Muscle of arm (tissue), 12 donors: ENCODE results near the gene CSTPP1. TPM values are rescaled to one million over a fixed set of nuclear protein-coding genes. Genes with fewer than 3 reads are reported as not detected.

Experiments used
- DNase-seq: peaks from one replicate; pipeline ENCODE4 v3.0.0-alpha.2; 2013
- polyA plus RNA-seq, 12 donors: library from polyadenylated mRNA; unstranded; fragments of 120-200 nt; gene quantifications; one replicate each; pipeline ENCODE4 v1.2.1, GENCODE V29; 2013; ENCODE audit not compliant: insufficient read length in 12 of 12

Gene CSTPP1
- polyA plus RNA-seq, 12 donors, result 18.6 to 33.6 (median 21.6) TPM; not detected in 1

DNA sequence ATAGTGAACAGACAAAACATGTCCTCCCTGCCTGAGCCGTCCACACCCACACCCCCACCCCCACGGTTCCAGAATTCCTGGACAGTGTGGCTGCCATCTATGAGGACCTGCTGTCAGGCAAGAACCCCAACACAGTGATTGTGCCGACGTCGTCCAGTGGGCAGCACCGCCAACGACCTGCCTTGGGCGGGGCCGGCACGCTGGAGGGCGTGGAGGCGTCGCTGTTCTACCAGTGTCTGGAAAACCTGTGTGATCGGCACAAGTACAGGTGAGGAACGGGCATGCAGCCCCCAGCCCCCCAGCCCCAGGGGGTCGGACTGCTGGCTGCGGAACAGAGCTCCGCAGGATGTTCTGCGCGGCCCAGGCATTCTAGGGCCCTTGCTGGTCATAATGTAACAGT lies 220.4 kb downstream of the CSTPP1 start:
- no peak for DNase-seq

DNA sequence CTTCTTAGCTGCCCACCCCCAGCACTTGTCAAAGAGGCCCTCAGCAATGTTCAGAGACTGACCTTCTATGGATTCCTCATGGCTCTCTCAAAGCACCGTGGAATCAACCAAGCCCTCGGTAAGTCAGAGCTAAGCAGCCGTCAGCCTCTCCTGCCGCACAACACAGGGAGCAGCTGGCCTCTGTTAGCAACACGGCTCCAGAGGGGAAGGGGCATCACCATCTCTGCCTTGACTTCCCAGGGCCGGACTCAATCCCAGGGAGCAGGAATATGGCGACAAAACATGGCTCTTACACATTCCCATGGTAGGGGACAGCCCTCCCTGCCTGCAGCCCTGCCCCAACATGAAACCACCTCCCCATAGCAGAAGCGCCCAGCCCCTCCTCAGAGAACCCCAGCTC lies 221.2 kb downstream of the CSTPP1 start:
- no peak for DNase-seq

DNA sequence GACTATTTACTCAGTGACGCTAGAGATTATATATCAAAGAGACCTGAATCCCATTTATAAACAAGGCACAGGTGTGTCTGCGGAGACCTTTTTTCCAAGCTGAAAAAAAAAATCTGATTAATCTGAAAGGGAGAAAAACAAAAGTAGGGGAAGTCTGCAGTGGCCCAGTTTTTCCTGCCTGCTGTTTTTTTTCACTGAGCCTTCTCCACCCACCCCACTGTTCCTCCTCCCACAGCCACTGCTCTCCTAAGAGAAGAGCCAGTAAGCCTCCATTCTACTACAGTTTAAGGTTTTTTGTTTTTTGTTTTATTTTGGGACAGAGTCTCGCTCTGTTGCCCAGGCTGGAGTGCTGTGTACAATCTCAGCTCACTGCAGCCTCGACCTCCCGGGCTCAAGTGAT lies 221.7 kb downstream of the CSTPP1 start:
- DNase-seq, result no peak

DNA sequence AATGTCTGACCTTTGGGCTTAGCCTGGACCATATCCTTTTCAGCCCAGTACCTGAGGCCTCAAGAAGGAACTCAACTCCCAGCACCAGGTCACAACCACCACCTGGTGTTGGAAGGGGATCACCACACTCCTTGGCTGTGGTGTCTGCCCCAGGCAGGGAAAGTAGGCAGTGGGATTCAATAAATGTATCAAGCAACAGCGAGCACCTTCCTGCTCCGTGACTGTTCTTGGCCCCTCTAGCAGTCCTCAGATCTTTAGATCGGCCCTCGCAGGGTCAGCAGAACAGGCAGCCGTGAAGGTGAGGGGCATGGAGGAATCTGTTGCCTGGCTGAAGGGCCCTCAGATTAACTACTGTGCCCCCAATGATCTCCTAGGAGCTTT lies 224.2 kb downstream of the CSTPP1 start:
- DNase-seq, result no peak

DNA sequence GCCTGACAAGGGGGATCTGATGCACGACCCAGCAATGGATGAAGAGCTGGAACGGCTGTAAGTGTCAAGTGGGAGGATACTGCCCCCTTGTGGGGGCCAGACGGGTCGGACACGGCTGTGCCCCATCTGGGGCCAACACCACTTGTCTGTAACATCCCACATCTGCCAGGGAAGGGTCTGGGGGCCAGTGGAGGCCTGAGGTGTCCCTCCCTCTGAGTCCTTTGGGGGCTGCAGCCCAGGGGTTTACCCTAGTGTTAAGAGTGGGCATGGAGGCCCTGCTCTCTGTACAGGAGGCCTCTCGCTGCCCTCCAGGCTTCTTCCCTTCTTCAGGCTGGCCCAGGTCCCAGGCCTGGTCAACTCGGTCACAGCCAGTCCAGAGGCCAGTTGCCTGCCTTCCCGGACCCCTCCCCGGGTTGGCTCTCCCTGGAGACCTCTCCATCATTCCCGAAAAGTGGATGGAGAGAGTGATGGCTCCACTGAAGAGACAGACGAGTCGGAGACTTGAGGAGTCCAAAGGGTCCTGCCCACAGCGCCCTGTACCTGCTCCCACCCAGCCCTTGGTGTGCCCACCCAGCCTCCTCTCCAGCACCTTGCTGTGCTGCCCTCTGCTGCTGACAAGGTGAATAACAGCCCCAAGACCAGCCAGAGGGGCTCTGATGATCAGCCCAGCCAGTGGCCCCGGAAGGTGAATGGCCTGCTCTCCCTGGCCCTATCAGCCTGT lies 224.7 kb downstream of the CSTPP1 start:
- DNase-seq, result peak; percentile 75

DNA sequence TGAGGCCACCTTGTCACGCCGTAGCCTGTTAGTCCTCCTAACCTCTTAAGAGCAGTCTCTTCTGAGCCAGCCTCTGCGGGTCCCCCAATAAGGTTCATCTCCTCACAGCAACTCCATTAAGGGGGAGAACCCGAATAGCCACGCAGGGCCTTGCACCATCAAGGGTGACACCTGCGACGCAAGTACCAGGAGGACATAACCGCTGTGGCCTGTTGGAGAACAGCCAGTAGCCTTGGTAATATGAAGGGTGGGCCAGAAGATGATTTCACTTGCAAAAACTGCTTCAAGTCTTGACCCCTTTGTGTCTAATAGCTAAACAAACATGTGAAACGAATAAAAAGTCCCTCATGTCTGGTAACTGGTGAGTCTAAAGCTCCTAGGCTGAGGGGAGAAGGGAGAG lies 225.3 kb downstream of the CSTPP1 start:
- no peak for DNase-seq

DNA sequence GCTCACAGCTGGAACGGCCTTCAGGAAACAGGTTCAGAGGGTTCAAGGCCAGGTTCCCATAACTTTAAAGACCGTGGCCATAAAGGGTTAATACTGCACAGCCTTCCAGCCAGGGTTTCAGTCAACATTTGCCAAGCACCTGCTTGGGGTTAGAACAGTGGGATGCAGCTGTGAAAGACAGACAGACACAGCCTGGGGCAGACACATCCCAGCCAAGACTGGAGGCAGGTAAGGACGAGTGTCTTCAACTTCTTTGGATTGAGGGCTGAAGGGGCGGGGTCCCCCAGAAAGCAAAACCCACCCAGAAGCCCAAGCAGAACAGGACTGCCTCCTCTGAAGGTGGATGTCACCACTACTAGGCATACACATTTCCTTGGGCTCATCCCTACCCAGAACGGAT lies 225.9 kb downstream of the CSTPP1 start:
- DNase-seq, result no peak

DNA sequence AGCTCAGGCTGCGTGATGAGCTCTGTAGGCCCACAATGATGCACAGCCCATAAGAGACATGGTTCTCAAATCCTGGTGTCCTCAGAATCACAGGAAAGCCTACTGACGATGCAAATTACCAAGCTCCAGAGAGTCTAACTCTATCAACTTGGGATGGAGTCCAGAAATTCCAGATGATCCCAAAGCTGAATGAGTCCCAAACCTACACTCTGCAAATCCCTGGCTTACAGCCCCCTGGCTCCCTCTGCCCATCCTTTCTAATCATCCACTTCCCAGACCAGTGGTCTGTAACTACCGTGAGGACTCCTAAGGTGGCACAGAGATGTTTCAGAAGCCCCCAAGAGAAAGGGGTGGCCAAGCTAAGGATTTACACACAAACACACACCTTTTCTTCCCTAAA lies 226.6 kb downstream of the CSTPP1 start:
- no peak for DNase-seq

DNA sequence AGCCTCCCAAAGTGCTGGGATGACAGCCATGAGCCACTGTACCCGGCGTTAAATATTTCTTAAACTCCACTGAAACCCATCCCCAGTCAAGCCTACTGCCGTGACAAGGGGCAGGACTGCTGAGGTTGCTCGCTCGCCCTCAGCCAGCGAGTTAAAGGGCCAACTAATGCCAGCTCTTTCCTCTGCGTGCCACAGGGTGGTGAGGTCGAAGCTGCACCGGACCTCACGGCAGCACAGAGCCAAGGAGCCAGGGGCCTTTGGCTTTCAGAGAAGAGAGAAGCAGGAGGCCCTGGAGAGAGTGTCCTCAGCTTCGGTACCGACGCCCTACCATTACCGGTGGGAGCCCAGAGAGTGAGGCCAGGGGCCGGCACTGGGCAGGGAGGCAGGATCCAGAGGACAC lies 227.3 kb downstream of the CSTPP1 start:
- DNase-seq, result no peak

DNA sequence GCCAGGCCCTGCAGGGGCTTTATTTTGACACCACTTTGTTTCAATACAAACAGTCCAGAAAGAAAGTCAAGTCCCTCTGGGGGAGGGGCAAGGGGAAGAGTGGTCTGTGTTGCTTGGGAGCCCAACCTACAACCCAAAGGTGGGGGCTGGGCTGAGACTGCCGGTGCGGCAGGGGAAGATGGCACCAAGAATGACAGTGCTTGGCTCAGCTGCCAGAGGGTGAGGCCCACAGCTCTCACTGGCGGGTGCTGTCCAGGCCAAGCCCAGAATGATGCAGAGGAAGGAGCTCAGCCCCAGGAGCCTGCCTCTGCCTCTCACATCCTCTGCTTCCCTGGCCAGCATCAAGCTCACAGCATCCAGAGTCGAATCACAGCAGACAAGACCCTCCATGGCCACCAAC lies 227.8 kb downstream of the CSTPP1 start:
- no peak for DNase-seq

DNA sequence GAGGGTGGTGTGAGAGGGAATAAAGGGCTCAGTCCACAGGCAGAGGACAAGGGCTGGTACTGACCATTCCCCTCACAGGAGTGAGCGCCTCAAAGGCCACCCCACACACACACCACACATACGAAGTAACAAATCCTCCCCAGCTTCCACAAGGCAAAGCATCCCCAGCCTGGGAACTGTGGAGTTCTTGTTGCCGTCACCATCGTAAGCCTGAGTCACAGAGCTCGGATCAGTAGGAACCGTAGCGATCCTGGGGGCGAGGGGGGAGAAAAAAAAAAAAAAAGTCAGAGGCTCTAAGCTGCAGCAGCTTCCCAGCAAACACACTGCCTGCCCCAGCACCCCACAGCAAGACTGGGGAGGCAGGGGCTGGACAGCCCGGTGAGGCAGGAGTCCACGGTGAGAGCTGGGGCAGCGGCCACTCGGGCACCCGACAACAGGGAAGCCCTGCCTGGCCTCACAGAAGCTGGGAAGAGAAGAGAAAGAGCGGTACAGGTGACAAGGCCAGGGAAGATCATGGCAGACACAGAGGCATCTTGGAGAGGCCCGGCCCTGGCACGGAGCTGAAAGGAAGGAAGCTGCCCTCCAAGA lies 228.8 kb downstream of the CSTPP1 start:
- no peak for DNase-seq

DNA sequence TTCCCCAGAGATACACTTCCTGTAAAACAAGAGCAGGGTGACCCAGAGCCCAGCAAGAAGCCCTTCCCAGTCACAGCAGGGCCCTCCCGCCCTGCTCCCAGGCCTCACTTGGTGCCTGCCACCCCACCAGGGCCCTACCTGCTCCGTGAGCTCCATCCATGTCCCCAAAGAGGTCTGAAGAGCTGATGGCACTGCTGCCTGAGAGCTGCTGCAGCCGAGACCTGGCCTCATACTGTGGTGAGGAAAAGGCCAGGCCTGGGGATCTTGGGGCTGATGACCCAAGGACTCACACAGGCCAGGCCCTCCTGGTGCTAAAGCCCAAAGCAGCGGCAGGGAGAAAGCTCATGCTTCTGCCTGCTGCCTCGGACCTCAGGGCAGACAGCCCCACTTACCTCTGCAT lies 229.8 kb downstream of the CSTPP1 start:
- DNase-seq, result no peak

DNA sequence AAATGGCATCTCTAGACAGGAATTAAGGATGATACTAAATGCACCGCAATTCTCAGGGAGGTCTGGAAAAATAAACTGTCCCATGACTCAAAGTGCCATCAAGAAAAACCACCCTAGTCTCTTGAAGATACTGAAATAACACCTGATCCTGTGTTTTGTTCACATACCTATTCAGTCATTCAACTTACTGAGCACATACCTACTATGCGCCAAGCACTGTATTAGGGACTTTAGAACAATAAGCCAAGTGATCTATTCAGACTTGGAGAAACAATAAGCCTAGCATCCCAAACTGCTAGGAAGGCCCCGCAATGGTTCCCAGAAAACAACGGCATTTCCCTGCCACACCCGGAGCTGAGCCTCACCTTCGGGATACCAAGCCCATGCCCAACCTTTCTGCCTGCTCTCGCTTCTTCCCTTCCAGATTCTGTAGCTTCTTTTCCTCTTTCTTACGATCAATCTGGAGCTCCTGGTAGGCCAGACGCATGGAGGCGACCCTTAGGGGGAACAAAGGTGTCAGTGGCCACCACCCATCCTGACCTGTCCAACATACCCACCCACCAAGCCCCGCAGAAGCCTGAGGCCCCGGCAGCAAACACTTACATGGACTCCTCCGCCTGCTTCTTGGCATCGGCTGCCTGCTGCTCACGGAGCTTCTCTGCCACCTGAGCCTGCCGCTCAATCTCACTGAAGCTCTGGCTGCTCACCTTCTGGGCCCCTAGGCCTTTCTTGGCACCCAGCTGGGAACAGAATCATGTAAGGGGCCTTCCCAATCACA lies 234.7 kb downstream of the CSTPP1 start:
- DNase-seq, result no peak

DNA sequence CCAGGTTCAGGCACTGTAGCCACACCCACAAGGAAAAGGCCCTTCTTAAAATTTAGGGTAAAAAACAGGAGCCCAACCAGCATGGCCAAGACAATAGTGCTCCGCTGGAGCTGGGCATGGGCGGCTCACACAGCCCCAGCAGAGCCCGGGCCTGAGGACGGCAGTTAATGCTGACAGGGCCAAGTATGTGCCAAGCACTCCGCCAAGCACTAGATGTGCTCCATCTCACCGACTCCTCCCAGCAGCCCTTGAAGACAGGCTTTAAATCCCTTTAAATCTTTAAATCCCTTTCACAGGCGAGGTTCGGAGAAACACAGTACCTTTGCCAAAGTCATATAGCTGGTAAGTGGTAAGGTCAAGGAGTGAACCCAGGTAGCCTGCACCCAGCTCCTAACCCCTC lies 235.3 kb downstream of the CSTPP1 start:
- no peak for DNase-seq

DNA sequence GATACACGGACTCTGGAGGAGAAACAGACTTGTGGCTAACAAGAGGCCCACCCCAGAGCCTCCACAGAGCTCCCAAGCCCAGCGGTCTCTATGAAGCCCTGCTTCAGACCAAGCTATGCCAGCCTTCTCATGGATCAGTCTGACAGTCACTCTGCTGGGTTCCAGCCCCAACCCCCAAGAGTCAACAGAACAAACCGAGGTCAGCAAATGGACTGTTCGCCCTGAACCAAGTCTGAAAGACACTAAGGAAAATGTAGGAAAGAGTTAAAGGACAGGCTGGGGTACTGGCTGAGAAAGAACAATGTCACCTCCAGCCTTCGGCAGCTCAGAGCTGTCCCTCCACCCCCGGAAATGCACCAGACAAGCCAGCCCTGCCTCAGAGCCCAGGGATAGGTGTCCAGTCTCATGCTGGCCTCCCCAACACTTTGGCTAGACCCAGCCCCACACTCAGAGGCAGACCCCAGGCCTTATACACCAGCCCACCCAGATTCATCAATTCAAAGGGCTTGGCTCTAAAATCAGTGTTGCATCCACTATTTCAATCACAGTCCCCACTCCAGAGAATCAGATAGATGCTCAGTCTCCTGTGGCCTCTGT lies 236.3 kb downstream of the CSTPP1 start:
- no peak for DNase-seq

DNA sequence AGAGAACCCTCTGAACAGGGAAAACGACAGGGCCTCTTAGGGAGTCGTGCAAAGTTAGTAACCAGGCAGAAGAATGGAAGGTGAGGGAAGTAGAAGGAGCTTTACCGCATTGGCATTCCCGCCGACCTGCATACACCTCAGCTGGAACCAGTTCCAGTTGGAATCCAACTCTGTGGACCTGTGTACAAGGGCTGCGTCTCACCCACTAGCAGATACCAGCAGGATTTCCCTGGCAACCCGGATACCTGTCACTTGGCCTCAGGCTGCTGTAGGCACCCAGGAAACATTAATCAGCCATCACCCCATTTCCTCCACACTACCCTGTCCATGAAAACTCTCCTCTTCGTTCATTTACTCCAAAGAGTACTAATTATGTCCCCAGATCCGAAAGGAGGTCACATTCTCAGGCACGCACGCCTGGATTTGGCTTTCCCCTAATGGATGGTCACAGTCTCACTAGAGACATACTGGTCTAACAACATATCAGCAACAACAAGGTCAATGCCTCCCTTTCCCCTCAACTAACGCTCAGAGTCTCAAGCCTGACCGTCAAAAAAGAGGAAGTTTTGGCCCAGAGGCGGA lies 239.3 kb downstream of the CSTPP1 start:
- DNase-seq, result no peak

DNA sequence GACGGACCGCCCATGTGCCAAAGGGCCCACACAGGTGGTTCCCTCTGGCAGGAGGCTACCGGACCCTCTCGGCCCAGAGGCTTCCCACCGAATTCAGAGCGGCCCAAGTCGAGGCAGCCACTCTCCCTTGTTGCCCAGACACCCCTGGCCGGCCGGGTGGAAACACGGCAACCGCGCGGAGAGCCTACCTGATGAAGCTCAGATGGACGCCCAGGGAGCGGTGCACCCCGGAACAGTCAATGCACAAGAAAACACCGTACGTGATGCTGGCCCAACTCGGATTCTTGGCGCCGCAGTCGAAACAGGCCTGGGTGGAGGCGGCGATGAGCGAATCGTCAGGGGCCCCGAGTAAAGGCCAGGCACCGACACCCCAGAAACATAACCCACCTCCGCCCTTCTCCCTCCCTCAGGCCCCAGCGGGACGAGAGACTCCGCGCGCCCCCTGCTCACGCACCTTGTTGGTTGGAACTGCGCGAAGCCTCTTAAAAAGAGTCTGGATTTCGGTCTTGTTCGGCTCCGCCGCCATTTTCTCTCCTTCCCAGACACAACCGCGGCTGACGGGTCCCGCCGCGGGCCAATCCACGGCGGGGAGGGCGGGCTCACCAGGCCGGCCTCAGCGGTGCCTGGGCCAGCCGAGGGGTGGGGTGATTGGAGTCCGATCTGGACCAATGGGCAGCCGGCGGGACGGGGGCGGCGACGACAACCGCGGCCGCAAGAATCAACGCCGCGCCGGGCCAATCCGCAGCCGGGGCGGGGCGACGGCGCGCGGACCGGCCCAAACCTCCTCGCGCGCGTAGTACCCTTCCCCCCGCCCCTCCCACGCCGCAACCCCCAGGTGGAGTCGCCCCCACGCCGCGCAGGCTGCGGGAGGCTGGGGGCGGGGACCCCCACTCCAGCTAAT lies 240.0 kb downstream of the CSTPP1 start, which contains the start of gene ARFGAP2:
ARFGAP2 (minus strand) TSS at position 552 of the 901 bp plus-strand sequence; CDS start at position 526, 26 bp downstream.
- DNase-seq, result peak; percentile 97

DNA sequence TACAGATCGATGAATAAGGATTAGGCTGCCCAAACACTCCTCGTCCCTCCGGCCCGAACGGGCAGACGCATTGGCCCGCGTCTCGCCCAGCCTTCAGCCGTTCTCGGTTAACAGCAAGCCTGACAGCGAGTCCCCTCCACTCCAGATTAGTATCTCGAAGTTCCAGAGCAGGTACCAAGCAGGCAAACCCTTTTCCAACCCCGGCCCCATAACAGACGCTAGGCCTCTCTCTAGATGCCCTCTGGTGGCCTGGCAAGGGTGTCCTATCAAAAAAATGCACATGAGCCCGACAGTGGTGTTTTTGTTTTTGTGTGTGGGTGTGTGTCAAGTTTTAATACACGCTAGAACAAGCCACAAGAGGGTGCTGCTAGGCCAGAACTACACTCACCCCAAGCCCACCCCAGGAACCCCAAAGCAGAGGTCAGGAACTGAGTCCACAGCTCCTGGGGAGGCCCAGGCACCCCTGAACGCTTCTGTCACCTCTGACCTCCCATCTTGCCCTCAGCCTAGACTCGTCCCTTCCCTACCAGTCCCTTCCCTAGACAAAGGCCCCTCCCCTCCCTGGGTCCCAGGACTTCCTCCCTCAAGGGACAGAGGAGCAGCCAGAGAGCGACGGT lies 240.8 kb downstream of the CSTPP1 start:
- peak; percentile 79 for DNase-seq

DNA sequence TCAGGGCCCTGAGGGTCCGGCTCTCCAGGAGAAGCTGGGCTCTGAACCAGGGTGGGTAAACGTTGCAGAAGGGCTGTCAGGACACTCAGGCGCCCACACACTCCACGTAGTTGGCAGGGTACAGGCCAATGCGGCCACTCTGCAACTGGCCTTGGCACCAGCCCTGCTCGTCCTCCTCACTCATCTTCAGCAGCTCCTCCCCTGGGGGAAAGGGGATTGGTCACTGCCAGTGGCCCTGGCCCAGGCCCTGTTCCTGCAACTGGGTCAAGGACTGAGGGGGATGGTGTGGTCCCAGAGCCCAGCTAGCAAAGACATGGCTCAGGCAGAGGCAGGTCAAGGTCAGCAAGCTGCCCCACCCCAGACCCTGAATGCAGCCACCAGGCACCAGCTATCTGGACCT lies 241.3 kb downstream of the CSTPP1 start:
- no peak for DNase-seq

DNA sequence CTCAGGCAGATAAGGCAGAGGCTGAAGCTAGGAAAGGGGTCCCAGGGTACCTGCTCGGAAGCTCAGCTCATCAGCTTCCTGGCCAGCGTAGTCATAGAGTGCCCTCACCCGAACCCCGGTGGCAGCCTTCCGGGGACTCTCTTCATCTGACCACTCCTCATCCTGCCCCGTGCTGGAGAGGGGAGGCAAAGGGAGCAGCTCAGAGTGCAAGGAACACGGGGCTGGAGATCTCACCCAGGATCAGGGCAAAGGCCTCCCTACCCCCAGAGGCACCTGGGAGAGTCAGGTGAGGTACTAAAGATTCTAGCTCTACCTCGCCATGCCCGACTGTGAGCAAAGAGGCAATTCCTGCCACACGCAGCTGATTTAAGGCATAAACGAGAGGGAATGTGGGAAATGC lies 241.8 kb downstream of the CSTPP1 start:
- no peak for DNase-seq
